IPS-NIHi7 (cell line): ENCODE measurements around the gene SYNE2.
"Not testable (repeated sequence)": the region's sequence is repeated elsewhere in the genome, so short reads cannot be mapped to it uniquely, and the experiment has no call there.

ENCODE experiments used
- DNase-seq: peaks from one replicate; pipeline ENCODE4 v3.0.0; 2012; ENCODE audit warnings: mixed read lengths; ENCODE audit errors: extremely low spot score

The SYNE2 gene

DNA sequence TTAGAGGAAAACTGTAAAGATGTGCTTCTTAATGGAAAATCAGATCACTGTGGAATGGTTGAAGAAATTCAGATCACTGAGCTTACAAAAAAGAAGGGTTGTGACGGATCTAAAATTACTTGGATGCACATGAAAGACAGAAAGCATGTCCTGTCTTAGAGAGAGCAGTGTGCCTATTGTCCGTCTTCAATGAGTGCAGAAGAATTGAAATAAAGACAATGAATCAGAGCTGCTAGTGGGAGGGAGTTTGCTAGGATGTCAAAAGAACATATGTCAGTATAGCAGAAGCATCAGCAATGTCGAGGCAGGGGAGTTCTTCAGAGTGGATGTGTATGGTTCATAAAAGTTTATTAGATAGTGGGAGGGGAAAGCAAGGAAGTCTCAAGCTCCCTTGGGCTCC lies 172.7 kb downstream of the SYNE2 start:
- DNase-seq, result no peak

DNA sequence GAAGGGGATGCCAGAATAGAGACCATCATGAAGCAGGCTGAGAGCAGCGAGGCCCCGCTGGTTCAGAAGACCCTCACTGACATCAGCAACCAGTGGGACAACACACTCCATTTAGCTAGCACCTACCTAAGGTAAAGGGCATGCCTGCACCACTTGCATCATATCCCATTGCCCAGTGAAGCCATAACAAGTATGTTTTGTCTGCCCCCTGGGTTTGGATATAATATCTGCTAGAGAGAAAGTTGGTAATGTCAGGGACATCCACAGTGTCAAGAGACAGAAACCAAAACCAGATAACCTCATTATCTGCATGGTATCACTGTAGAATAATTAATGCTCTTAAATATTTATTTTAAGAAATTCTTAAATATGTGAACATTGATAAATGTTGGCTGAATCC lies 173.8 kb downstream of the SYNE2 start:
- no peak for DNase-seq

GRCh38 chr14:64035143-64035542 lies 182.3 kb downstream of the SYNE2 start:
- no peak for DNase-seq

- not testable (repeated sequence) for DNase-seq
Measured at GRCh38 chr14:64037869-64038745, 185.3 kb downstream of the SYNE2 start.

- no peak for DNase-seq
Measured at GRCh38 chr14:64038841-64039542, 186.2 kb downstream of the SYNE2 start.

- DNase-seq, result no peak
Measured at GRCh38 chr14:64040044-64040443, 187.2 kb downstream of the SYNE2 start.

DNA sequence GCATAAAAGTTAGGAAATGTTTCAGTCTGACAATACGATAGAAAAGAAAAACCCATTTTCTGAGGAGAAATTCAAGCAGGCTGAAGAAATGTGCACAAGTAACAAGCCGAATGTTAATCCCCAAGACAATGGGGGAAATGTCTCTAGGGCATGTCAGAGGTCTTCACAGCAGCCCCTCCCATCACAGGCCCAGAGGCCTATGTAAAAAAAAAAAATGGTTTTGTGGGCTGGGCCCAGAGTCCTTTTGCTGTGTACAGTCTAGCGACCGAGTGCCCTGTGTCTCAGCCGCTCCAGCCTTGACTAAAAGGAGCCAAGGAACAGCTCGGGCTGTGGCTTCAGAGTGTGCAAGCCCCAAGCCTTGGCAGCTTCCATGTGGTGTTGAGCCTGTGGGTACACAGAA lies 190.5 kb downstream of the SYNE2 start:
- not testable (repeated sequence) for DNase-seq

GRCh38 chr14:64045091-64045490 lies 192.3 kb downstream of the SYNE2 start:
- DNase-seq, result no peak

DNA sequence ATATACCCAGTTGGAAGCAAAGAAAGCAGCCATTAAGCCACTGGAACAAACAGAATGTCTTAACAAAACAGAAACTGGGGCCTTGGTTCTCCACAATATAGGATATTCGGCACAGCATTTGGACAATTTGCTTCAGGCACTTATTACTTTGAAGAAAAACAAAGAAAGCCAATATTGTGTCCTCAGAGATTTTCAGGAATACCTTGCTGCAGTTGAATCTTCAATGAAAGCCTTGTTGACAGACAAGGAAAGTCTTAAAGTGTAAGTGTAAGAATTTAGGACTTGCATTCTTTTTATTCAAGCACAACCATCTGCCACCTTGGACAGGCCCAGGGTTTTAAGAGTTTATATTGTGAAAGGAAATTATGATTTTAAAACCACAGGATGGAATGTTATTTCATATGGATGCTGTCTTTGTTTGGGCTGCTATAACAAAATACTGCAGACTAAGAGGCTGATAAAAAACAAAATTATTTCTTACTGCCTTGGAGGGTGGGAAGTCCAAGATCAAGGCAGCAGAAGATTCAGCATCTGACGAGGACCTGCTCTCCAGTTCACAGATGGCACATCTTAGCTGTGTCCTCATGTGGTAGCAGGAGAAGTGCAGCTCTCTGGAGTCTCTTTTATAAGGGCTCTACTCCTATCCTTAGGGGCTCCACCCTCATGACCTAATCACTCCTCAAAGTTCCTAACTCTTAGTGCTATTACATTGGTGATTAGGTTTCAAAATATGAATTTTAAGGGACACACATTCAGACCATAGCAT lies 197.0 kb downstream of the SYNE2 start:
- DNase-seq, result no peak

DNA sequence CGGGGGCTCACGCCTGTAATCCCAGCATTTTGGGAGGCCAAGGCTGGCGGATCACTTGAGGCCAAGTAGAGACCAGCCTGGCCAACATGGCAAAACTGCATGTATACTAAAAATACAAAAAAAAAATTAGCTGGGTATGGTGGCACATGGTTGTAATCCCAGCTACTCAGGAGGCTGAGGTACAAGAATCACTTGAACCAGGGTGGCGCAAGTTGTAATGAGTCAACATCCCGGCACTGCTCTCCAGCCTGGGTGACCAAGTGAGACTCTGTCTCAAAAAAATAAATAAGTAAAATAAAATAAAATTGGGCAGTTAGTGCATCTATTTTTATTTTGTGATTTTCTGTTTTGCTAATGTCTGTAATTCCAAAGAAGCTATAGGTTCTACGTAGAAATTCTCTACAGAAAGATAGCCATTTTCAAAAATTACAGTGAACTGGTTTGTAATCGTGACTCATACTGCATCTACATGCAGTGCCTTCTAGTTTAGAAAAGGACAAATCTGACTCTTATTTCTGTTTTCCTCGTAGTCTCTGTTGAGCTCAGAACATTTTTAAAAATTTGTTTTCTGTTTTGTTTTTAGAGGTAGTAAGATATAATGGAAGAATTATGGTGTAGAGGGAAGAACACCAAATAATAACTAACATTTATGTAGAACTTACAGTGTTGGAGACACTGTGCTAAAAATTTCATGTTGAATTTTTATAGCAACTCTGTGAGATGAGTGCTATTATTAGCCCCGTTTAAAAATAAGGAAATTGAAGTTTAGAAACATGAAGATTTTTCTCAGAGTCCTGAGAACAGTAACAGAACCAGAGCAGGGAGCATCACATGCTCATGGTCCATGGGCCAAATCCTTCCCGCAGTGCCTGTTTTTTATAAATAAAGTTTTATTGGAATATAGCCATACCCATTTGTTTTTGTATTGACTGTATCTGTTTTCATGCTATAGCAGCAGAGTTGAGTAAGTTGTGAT lies 201.2 kb downstream of the SYNE2 start:
- no peak for DNase-seq

GRCh38 chr14:64059454-64060198 lies 206.8 kb downstream of the SYNE2 start:
- no peak for DNase-seq

DNA sequence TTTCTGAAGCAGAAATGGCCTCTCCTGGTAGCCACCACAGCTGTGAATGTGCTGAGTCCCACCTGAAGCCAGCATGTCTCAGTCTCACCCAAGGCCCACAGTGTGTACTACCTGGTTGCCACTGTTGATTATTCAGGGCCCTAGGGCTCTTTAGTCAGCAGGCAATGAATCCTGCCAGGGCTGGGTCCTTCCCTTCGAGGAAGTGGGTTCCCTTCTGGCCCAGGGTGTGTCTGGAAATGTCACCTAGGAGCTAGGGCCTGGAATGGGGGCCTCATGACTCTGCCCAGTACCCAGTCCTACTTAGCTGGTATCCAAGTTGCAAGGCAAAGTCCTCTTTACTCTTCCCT lies 207.4 kb downstream of the SYNE2 start:
- DNase-seq, result no peak

GRCh38 chr14:64060648-64061096 lies 207.9 kb downstream of the SYNE2 start:
- DNase-seq, result peak; percentile 86

- no peak for DNase-seq
Measured at GRCh38 chr14:64061115-64061514, 208.3 kb downstream of the SYNE2 start.

DNA sequence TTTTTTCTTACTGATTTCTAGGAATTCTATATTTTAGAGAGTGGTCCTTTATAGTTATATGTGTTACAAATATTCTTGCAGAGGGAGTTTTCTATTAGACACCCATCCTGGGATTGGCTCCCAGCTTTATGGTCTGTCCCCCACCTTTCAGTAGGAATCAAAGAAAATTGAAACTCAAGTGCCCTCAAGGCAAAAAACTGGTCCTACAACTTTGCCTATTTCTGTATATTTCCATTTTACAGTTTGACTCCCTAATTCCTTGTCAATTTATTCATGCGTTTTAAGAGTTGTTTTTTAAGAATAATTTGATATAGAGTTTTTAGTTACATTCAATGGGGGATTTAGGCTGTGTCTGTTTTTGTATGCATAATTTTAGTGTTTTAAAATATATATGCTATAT lies 208.9 kb downstream of the SYNE2 start:
- no peak for DNase-seq

DNA sequence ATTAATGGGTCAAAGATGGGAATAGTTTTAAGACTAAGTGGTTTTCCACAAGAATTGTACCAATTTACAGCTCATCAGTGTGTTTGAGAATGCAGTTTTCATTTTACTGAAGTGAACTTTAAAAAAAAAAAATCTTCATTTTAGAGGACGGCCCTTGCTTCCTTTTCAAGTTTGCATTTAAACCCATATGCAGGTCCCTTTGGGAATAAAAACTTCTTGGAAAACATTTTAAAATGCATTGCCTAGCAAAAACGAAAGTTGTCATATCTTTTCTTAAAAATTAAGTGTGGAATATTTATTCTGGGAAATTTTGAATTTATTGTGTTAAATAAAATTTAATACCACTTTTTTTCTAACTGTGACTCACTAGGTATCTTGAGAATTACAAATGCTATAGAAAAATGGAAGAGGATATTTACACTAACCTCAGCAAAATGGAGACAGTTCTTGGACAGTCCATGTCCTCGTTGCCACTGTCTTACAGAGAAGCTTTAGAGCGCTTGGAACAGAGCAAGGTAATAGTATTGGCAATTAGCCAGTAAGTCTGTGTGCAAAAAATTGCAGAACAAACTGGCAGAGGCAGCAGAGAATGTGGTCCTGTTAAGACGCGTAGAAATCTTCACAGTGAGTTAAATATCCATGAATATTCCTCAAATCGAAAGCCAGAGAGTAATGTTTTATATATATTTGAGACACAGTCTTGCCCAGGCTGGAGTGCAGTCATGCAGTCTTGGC lies 209.7 kb downstream of the SYNE2 start:
- no peak for DNase-seq

DNA sequence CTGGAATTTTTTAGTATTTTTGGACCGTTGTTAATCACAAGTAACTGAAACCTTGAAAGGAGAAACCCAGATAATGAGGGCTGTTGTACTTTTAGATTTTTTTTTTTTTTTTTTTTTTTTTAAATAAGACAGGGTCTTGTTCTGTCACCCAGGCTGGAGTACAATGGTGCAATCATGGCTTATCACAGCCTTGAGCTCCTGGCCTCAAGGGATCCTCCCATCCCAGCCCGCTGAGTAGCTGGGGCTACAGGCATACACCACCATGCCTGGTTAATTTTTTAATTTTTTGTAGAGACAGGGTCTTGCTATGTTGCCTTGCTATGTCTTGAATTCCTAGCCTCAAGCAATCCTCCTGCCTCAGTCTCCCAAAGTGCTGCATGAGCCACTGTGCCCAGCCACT lies 211.6 kb downstream of the SYNE2 start:
- no peak for DNase-seq

- DNase-seq, result no peak
Measured at GRCh38 chr14:64069634-64070359, 217.0 kb downstream of the SYNE2 start.

DNA sequence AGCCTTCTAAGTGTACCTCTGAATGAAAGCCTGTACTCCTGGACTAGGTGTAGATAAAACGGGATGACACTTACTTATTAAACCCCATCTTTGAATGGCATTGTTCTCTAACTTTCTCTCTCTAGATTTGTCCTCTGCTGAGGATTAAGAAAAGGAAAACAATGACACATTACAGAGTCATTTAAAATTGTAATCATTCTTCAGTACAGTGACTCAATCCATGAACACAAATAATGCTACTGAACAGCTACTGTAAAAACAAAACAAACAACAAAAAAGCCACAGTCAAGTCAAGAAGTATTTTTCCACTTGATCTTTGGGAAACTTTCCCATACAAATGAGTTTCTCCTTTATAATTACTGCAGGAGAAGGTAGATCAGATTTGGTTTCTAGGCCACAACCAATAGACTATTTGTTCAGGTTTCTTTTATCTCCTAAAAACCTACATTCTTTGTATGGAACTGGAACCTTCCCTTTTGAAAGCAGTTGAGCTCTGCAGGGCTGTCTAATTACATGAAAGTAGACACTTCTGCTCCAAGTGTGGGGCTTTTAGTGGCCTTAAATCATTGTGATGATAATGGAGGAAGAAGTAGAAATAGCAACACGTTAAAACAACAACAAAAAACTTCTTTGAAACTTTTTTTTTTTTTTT lies 222.3 kb downstream of the SYNE2 start:
- DNase-seq, result no peak
